HTERT RPE-1 (cell line): Measurements from ENCODE around the gene LIPH.
"Not testable (repeated sequence)": the region's sequence is repeated elsewhere in the genome, so short reads cannot be mapped to it uniquely, and the experiment has no call there.

Source experiments
- in situ Hi-C: fragments of 300-500 bp; cut with MboI; formaldehyde crosslinking; loops from 4 replicates; pipeline ENCODE4 v1.14.3; 2020; ENCODE audit warnings: low sequenced_read_pairs

The LIPH gene

GRCh38 chr3:185489462-185489861 lies 62.9 kb downstream of the LIPH start:
- in situ Hi-C loops, result no loop called here

GRCh38 chr3:185488465-185488864 lies 63.9 kb downstream of the LIPH start:
- in situ Hi-C loops, result no loop called here

- in situ Hi-C loops, result no loop called here
Observed at GRCh38 chr3:185486394-185486793, 66.0 kb downstream of the LIPH start.

DNA sequence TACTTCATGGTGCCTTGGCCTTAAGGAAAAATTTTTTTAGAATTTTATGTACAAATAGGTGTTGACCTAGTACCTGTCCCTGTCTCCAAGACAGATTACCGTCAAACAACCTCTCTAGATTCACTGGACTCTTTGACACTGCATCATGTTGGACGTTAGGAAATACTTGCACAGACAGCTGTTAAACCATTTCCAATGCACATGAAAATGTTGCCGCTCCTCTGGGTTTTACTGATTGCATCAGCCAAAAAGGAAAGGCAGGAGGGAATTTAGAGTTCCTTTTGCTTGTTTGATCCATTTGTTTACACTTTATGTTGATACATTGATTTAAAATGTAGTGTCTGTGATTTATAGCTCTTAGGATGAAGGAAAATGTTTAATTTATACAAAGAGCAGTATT lies 68.1 kb downstream of the LIPH start:
- in situ Hi-C loops, result no loop called here

DNA sequence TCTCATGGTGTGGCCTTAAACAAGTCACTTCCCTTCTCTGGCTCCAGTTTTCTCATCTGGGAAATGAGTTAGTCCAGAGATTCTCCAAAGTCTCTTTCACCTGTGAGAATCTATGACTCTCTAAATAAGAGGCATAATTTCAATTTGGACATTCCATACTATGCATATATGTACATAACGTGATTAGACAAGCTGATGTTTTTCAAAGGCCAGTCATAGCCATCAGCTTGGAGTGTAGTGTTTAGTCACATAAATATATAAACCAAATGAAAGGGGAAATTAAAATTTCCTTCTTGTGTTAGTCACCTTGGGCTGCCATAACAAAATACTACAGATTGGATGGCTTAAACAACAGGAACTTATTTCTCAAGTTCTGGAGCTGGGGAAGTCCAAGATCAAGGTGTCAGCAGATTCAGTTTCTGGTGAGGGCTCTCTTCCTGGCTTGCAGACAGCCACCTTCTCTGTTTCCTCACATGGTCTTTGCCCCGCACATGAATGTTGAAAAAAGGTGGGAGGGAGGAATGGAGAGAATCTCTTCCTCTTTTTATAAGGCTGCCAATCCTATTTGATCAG lies 72.9 kb downstream of the LIPH start:
- in situ Hi-C loops, result no loop called here

- in situ Hi-C loops, result no loop called here
Observed at GRCh38 chr3:185477316-185477715, 75.1 kb downstream of the LIPH start.

- in situ Hi-C loops, result not testable (repeated sequence)
Observed at GRCh38 chr3:185474922-185475321, 77.5 kb downstream of the LIPH start.

- in situ Hi-C loops, result no loop called here
Observed at GRCh38 chr3:185473290-185473815, 79.0 kb downstream of the LIPH start.

DNA sequence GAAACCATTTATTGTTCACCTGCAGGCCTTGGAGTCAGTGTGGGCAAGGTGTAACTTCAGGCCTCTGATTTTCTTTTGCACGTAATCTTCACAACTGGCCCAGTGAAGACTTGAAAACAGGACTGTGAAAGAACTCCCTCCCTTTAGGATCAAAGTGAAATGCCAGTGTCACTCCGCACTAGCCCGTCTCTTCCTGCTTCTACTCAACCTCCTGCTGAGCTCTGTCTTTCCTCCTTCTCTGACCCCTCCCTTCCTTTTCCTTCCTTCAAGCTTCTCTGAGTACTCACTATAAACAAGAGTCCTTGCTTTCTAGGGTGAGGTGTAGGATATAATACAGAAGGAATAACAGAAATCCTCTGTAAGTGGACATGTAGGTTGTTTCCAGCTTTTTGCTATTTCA lies 82.1 kb downstream of the LIPH start:
- in situ Hi-C loops, result no loop called here

- in situ Hi-C loops, result no loop called here
Observed at GRCh38 chr3:185469542-185469941, 82.8 kb downstream of the LIPH start.

DNA sequence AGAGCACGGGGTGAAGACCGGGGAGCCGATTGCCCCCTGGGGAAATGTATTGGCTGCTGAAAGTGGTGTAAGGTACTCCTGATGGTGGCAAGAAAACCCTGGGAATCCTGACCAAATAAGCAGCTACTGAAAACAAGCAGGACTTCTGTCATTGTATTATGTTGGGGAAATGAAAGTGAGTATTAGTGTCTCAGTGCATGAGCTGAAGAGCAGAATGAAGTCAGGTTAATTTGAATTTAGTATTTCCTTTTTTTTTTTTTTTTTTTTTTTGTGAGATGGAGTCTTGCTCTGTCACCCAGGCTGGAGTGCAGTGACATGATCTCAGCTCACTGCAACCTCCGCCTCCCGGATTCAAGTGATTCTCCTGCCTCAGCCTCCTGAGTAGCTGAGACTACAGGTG lies 86.3 kb downstream of the LIPH start:
- in situ Hi-C loops, result not testable (repeated sequence)

GRCh38 chr3:185465471-185465870 lies 86.9 kb downstream of the LIPH start:
- in situ Hi-C loops, result no loop called here

GRCh38 chr3:185460719-185461350 lies 91.6 kb downstream of the LIPH start:
- in situ Hi-C loops, result no loop called here

DNA sequence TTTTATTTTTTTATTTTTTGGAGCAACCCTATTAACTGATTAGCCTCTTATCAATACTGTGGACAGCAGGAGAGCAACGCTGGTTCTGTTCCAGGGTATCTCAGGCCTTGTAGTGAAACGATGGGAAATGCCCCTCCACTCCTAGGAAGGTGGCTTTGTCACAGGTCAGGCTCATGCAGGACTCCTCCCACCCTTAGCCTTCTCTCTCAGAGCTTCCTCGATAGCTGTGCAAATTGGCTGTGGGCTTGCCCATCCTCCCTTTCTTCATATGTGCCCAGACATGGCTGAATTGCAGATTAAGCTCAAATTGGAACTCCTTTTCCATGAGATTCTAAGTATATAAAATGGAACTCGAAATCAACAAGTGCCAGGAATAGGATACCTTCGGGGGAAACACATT lies 92.1 kb downstream of the LIPH start:
- in situ Hi-C loops, result no loop called here

GRCh38 chr3:185457376-185457775 lies 95.0 kb downstream of the LIPH start:
- in situ Hi-C loops, result no loop called here
